H9 (cell line): ENCODE data around the gene TSPAN5. TPM values are rescaled to one million over a fixed set of nuclear protein-coding genes. Genes with fewer than 3 reads are reported as not detected.

Experiments
- DNase-seq: peaks from one replicate; pipeline ENCODE4 v3.0.0-alpha.2; 2017
- H2AFZ ChIP-seq: one replicate; pipeline ENCODE4 v1.6.1; 2013; ENCODE audit warnings: mild to moderate bottlenecking, low read length, control low read depth, moderate library complexity
- H2AK5ac ChIP-seq: 2 replicates; pipeline ENCODE4 v1.6.1; 2013; ENCODE audit warnings: low read length, control low read depth, mixed read lengths; ENCODE audit not compliant: insufficient read length
- H2BK120ac ChIP-seq: one replicate; pipeline ENCODE4 v1.6.1; 2013; ENCODE audit warnings: low read depth, mild to moderate bottlenecking, low read length, control low read depth, inconsistent platforms; ENCODE audit not compliant: poor library complexity, severe bottlenecking
- H2BK12ac ChIP-seq: 2 replicates; pipeline ENCODE4 v1.6.1; 2013; ENCODE audit warnings: low read length, control low read depth, mixed read lengths, low read depth; ENCODE audit not compliant: insufficient read length
- H2BK15ac ChIP-seq: 2 replicates; pipeline ENCODE4 v1.6.1; 2013; ENCODE audit warnings: low read depth, low read length, control low read depth
- H2BK20ac ChIP-seq: one replicate; pipeline ENCODE4 v1.6.1; 2013; ENCODE audit warnings: low read depth, mild to moderate bottlenecking, low read length, control low read depth, inconsistent platforms; ENCODE audit not compliant: poor library complexity, severe bottlenecking
- H2BK5ac ChIP-seq: 2 replicates; pipeline ENCODE4 v1.6.1; 2013; ENCODE audit warnings: low read length, control low read depth, mixed read lengths; ENCODE audit not compliant: insufficient read length
- H3K14ac ChIP-seq: 2 replicates; pipeline ENCODE4 v1.6.1; 2013; ENCODE audit warnings: low read length, control low read depth; ENCODE audit not compliant: insufficient read depth
- H3K18ac ChIP-seq: 2 replicates; pipeline ENCODE4 v1.6.1; 2013; ENCODE audit warnings: low read depth, mild to moderate bottlenecking, mixed read lengths, low read length, control low read depth; ENCODE audit not compliant: insufficient read length
- H3K23ac ChIP-seq: 2 replicates; pipeline ENCODE4 v1.6.1; 2013; ENCODE audit warnings: low read length, control low read depth, mixed read lengths, low read depth; ENCODE audit not compliant: insufficient read length
- H3K23me2 ChIP-seq: 2 replicates; pipeline ENCODE4 v1.6.1; 2013; ENCODE audit warnings: low read depth, mild to moderate bottlenecking, mixed read lengths, low read length, control low read depth; ENCODE audit not compliant: insufficient read length, poor library complexity, severe bottlenecking
- H3K27ac ChIP-seq: 2 replicates; pipeline ENCODE4 v1.5.1; 2013; ENCODE audit warnings: low read length, control low read depth, mixed read lengths, low read depth; ENCODE audit not compliant: insufficient read length
- H3K27me3 ChIP-seq: 2 replicates; pipeline ENCODE4 v1.6.1; 2013; ENCODE audit warnings: low read length, control low read depth, inconsistent platforms; ENCODE audit not compliant: insufficient read depth
- H3K4ac ChIP-seq: 2 replicates; pipeline ENCODE4 v1.6.1; 2013; ENCODE audit warnings: low read depth, mild to moderate bottlenecking, control low read depth, inconsistent platforms, low read length, moderate library complexity
- H3K4me1 ChIP-seq: 2 replicates; pipeline ENCODE4 v1.6.1; 2013; ENCODE audit warnings: low read length, control low read depth, inconsistent platforms; ENCODE audit not compliant: insufficient read depth
- H3K4me2 ChIP-seq: 2 replicates; pipeline ENCODE4 v1.6.1; 2013; ENCODE audit warnings: low read length, control low read depth, mixed read lengths; ENCODE audit not compliant: insufficient read length, insufficient read depth
- H3K56ac ChIP-seq: 2 replicates; pipeline ENCODE4 v1.6.1; 2013; ENCODE audit warnings: low read depth, mild to moderate bottlenecking, mixed read lengths, low read length, control low read depth; ENCODE audit not compliant: insufficient read length
- H3K79me1 ChIP-seq: 2 replicates; pipeline ENCODE4 v1.6.1; 2013; ENCODE audit warnings: low read depth, mild to moderate bottlenecking, moderate library complexity, low read length, control low read depth, inconsistent platforms; ENCODE audit not compliant: insufficient read depth, poor library complexity, severe bottlenecking
- H3K79me2 ChIP-seq: 2 replicates; pipeline ENCODE4 v1.6.1; 2013; ENCODE audit warnings: low read length, control low read depth, inconsistent platforms; ENCODE audit not compliant: insufficient read depth
- H3K9ac ChIP-seq: 2 replicates; pipeline ENCODE4 v1.6.1; 2013; ENCODE audit warnings: low read length, control low read depth, mixed read lengths; ENCODE audit not compliant: insufficient read length; ENCODE audit errors: extremely low read depth
- H3K9me3 ChIP-seq: one replicate; pipeline ENCODE4 v1.6.1; 2013; ENCODE audit warnings: low read depth, low read length, inconsistent platforms; ENCODE audit not compliant: control insufficient read depth
- H3T11ph ChIP-seq: one replicate; pipeline ENCODE4 v1.6.1; 2013; ENCODE audit warnings: mild to moderate bottlenecking, low read length, control low read depth, inconsistent platforms
- H4K20me1 ChIP-seq: one replicate; pipeline ENCODE4 v1.6.1; 2013; ENCODE audit not compliant: control insufficient read depth, insufficient read length, insufficient read depth
- H4K5ac ChIP-seq: 2 replicates; pipeline ENCODE4 v1.6.1; 2013; ENCODE audit warnings: low read depth, mild to moderate bottlenecking, mixed read lengths, low read length, control low read depth; ENCODE audit not compliant: insufficient read length
- H4K8ac ChIP-seq: replicated peaks from 2 replicates; pipeline ENCODE4 v1.6.1; 2013; ENCODE audit warnings: low read length, control low read depth, mixed read lengths, low read depth; ENCODE audit not compliant: insufficient read length
- H4K91ac ChIP-seq: 2 replicates; pipeline ENCODE4 v1.6.1; 2013; ENCODE audit warnings: low read depth, mild to moderate bottlenecking, moderate library complexity, mixed read lengths, low read length, control low read depth; ENCODE audit not compliant: insufficient read length
- H3K27ac Mint-ChIP-seq, 3 experiments: 2 replicates in 2 of 3; 3 replicates in 1 of 3; pipeline ENCODE4 v1.8.0; 2020 to 2021; ENCODE audit warnings: mixed read lengths in 3 of 3, mild to moderate bottlenecking in 1 of 3, moderate library complexity in 1 of 3
- H3K27me3 Mint-ChIP-seq: 2 replicates; pipeline ENCODE4 v1.8.0; 2021; ENCODE audit warnings: low read depth, mild to moderate bottlenecking, moderate library complexity, mixed read lengths
- H3K36me3 Mint-ChIP-seq, 3 experiments: 2 replicates in 2 of 3; 3 replicates in 1 of 3; pipeline ENCODE4 v1.8.0; 2020 to 2021; ENCODE audit warnings: low read depth in 3 of 3, mixed read lengths in 3 of 3; ENCODE audit not compliant: insufficient read depth in 1 of 3
- H3K4me1 Mint-ChIP-seq, 2 experiments: 2 replicates each; pipeline ENCODE4 v1.8.0; 2020; ENCODE audit warnings: mixed read lengths in 2 of 2
- H3K4me3 Mint-ChIP-seq, 2 experiments: 2 replicates in 1 of 2; 3 replicates in 1 of 2; pipeline ENCODE4 v1.8.0; 2020 to 2021; ENCODE audit warnings: mild to moderate bottlenecking in 2 of 2, mixed read lengths in 2 of 2, moderate library complexity in 1 of 2
- H3K9me3 Mint-ChIP-seq, 2 experiments: 2 replicates in 1 of 2; 3 replicates in 1 of 2; pipeline ENCODE4 v1.8.0; 2020; ENCODE audit warnings: mild to moderate bottlenecking in 2 of 2, mixed read lengths in 2 of 2, moderate library complexity in 1 of 2
- CTCF ChIP-seq: fragments of 200-600 bp; sonication (generic); conservative IDR thresholded peaks from 3 replicates; pipeline ENCODE4 v1.8.0; 2021; ENCODE audit warnings: antibody characterized with exemption, mild to moderate bottlenecking
- WGBS: extraction: QIAGEN DNeasy Blood & Tissue Kit; methylation state at CpG from one replicate; pipeline ENCODE4 v1.1.7; 2013; ENCODE audit warnings: missing lambda C conversion rate, low lambda C conversion rate, mixed read lengths; ENCODE audit not compliant: insufficient read length; ENCODE audit errors: extremely low coverage; 5-methylcytosine and 5-hydroxymethylcytosine counted together
- total RNA-seq: library from RNA; stranded (reverse); gene quantifications from 2 replicates; pipeline ENCODE4 v1.2.1, GENCODE V29; 2021

The TSPAN5 gene
- total RNA-seq, 1 experiment from 2014 or later: 7.0 TPM

- no peak overlapping the region for H4K8ac ChIP-seq
- H2AK5ac ChIP-seq: no peak overlapping the region
- no peak overlapping the region for H3K9ac ChIP-seq
- H3K4me1 ChIP-seq: no peaks in the 10 kb centered on the region
- H3K23me2 ChIP-seq: no peaks in the 10 kb centered on the region
- no peak overlapping the region for H3K14ac ChIP-seq
- H3K56ac ChIP-seq: no peak overlapping the region
- no peaks in the 10 kb centered on the region for H3K79me2 ChIP-seq
- no peak overlapping the region for H3K23ac ChIP-seq
- H2BK120ac ChIP-seq: no peak overlapping the region
- H3K27me3 ChIP-seq: no peaks in the 10 kb centered on the region
- H2BK5ac ChIP-seq: no peak overlapping the region
- Mint-ChIP-seq H3K9me3 (peaks cover 27 to 41% of the 10 kb centered on the region in 2 experiments), H3K36me3 (peaks cover 7 to 19% (median 12%) of the 10 kb centered on the region in 3 experiments), H3K4me1 (peaks cover 2 to 3% of the 10 kb centered on the region in 2 experiments; a peak in 1 of 4 replicates), H3K4me3 (no peak overlapping the region), H3K27me3 (no peaks in the 10 kb centered on the region), H3K27ac (no peak overlapping the region)
- no peak overlapping the region for H3K18ac ChIP-seq
- H3K27ac ChIP-seq: no peak overlapping the region
- H3T11ph ChIP-seq: no peak overlapping the region
- H2BK12ac ChIP-seq: no peak overlapping the region
- H4K5ac ChIP-seq: no peak overlapping the region
- DNase-seq: no peak
- H3K4ac ChIP-seq: no peak overlapping the region
- no peaks in the 10 kb centered on the region for H3K79me1 ChIP-seq
- no peaks in the 10 kb centered on the region for H4K20me1 ChIP-seq
- no peak for TF ChIP-seq CTCF
- no peak overlapping the region for H4K91ac ChIP-seq
- H2BK15ac ChIP-seq: no peak overlapping the region
- WGBS: no CpG with 5 or more reads among the region's 3 CpGs
- H3K9me3 ChIP-seq: no peaks in the 10 kb centered on the region
- no peak overlapping the region for H3K4me2 ChIP-seq
- H2AFZ ChIP-seq: no peak overlapping the region
- no peak overlapping the region for H2BK20ac ChIP-seq
These were observed 42.2 kb upstream of the TSPAN5 start for GRCh38 chr4:98700656-98701055.
